OCI-LY7 (cell line): ENCODE data around the gene IGF1R. TPM values are rescaled to one million over a fixed set of nuclear protein-coding genes. Genes with fewer than 3 reads are reported as not detected.

Experiments
- BruUV-seq: library from RNA; stranded (reverse); fragments of 400-500 nt; replicated peaks from 2 replicates; lab custom pipeline; 2021; lab: Mats Ljungman, UMichigan
- CTCF ChIA-PET: fragments of 300-600 bp; sonication (Branson Sonifier 250); formaldehyde crosslinking; loops from one replicate; lab custom pipeline; 2022; ENCODE audit warnings: antibody characterized with exemption; ENCODE audit not compliant: unreplicated experiment; lab: Charles Lee
- POLR2A ChIA-PET: fragments of 300-600 bp; sonication (Branson Sonifier 250); formaldehyde crosslinking; loops from one replicate; lab custom pipeline; 2022; ENCODE audit warnings: antibody characterized with exemption; lab: Charles Lee
- DNase-seq: peaks from one replicate; pipeline ENCODE4 v3.0.0-alpha.2; 2015; ENCODE audit warnings: low spot score
- H2AFZ ChIP-seq: fragments of 200-600 bp; sonication (generic), shearing (Covaris generic); 2 replicates; pipeline ENCODE4 v1.6.1; 2014; ENCODE audit warnings: mild to moderate bottlenecking, antibody characterized with exemption, low read length, moderate library complexity
- H3K27ac ChIP-seq: fragments of 200-600 bp; sonication (generic); 2 replicates; pipeline ENCODE4 v1.5.1; 2014; ENCODE audit warnings: mixed run types, low read depth, mild to moderate bottlenecking, moderate library complexity, low read length, inconsistent platforms; ENCODE audit not compliant: poor library complexity, severe bottlenecking
- H3K36me3 ChIP-seq: fragments of 200-600 bp; sonication (generic); 2 replicates; pipeline ENCODE4 v1.6.1; 2014; ENCODE audit warnings: mild to moderate bottlenecking, antibody characterized with exemption, low read length, moderate library complexity, mixed read lengths; ENCODE audit not compliant: insufficient read depth
- H3K4me1 ChIP-seq: fragments of 200-600 bp; sonication (generic); 2 replicates; pipeline ENCODE4 v1.5.1; 2014; ENCODE audit warnings: mild to moderate bottlenecking, low read length; ENCODE audit not compliant: insufficient read depth, poor library complexity, severe bottlenecking
- H3K4me2 ChIP-seq: fragments of 200-600 bp; sonication (generic); 2 replicates; pipeline ENCODE4 v1.6.1; 2014; ENCODE audit warnings: mild to moderate bottlenecking, low read length
- H3K4me3 ChIP-seq: fragments of 200-600 bp; sonication (generic); 2 replicates; pipeline ENCODE4 v1.5.1; 2014; ENCODE audit warnings: mild to moderate bottlenecking, low read depth, low read length; ENCODE audit not compliant: poor library complexity, severe bottlenecking
- H3K79me2 ChIP-seq: fragments of 200-600 bp; sonication (generic); 2 replicates; pipeline ENCODE4 v1.6.1; 2016; ENCODE audit warnings: low read depth, mild to moderate bottlenecking, low read length, moderate library complexity, mixed read lengths; ENCODE audit not compliant: insufficient read depth
- H3K9me2 ChIP-seq: fragments of 200-600 bp; sonication (generic); 2 replicates; pipeline ENCODE4 v1.6.1; 2016; ENCODE audit warnings: mild to moderate bottlenecking, low read length, mixed read lengths; ENCODE audit not compliant: insufficient read depth
- H3K9me3 ChIP-seq: fragments of 200-600 bp; sonication (generic); 2 replicates; pipeline ENCODE4 v1.6.1; 2014; ENCODE audit warnings: mild to moderate bottlenecking, mixed run types, low read length, mixed read lengths
- H4K20me1 ChIP-seq: fragments of 200-600 bp; sonication (generic); 2 replicates; pipeline ENCODE4 v1.6.1; 2014; ENCODE audit warnings: mild to moderate bottlenecking, antibody characterized with exemption, low read length, moderate library complexity, mixed read lengths; ENCODE audit not compliant: insufficient read depth
- EZH2phosphoT487 ChIP-seq: fragments of 200-600 bp; sonication (generic); IDR thresholded peaks from 2 replicates; pipeline ENCODE4 v1.6.1; 2018; ENCODE audit warnings: low read depth, borderline replicate concordance, mild to moderate bottlenecking, mixed run types, antibody characterized with exemption, low read length, moderate library complexity, mixed read lengths
- intact Hi-C: fragments of 100-400 bp; cut with micrococcal nuclease; formaldehyde crosslinking; loops from one replicate; pipeline ENCODE4 v1.10.0; 2022; ENCODE audit not compliant: unreplicated experiment
- total RNA-seq, 2 experiments: library from RNA; depleted of rRNA in 1 of 2; stranded (reverse); fragments of >200 nt in 1 of 2; shearing (Covaris generic) in 1 of 2; gene quantifications; 2 replicates each; pipeline ENCODE4 v1.2.3, GENCODE V29; 2014 to 2022
- TF ChIP-seq, protein P1 (sequence below): fragments of 200-600 bp; sonication (generic); conservative IDR thresholded peaks from 2 replicates; pipeline ENCODE4 v1.5.1; 2014; ENCODE audit warnings: mild to moderate bottlenecking, antibody characterized with exemption, low read length, moderate library complexity, mixed read lengths

Gene IGF1R
- total RNA-seq, 2 experiments from 2014 or later, result 26.5 to 29.1 TPM

DNA sequence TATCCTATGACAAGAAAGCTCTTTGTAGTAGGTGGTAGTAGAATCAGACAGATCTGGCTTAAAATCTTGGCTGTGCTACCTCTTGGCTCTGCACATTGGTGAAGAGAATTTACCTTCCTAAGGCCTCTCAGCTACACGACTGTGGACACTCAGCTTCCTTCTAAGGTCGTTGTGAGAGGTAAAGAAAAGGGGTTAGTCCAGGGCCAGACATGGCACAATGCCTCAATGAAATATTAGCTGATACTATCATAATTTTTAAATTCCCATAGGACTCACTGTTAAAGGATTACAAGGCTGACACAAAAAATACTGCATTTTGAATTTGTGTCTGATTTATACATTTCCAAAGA lies 80.4 kb downstream of the IGF1R start:
- Histone ChIP-seq H3K4me2 (no peak overlapping the region), H3K27ac (no peak overlapping the region), H3K4me1 (no peaks in the 10 kb centered on the region), H3K79me2 (no peaks in the 10 kb centered on the region), H3K9me2 (no peaks in the 10 kb centered on the region), H3K36me3 (no peaks in the 10 kb centered on the region), H3K9me3 (no peaks in the 10 kb centered on the region), H2AFZ (no peak overlapping the region), H4K20me1 (peaks cover 14% of the 10 kb centered on the region; the same call in 1 of the 2 replicates), H3K4me3 (no peak overlapping the region)
- DNase-seq, result no peak
- no TSS peak for BruUV-seq
- intact Hi-C loops, result no loop called here
- TF ChIP-seq EZH2phosphoT487, result no peak
- TF ChIP-seq, protein P1, sequence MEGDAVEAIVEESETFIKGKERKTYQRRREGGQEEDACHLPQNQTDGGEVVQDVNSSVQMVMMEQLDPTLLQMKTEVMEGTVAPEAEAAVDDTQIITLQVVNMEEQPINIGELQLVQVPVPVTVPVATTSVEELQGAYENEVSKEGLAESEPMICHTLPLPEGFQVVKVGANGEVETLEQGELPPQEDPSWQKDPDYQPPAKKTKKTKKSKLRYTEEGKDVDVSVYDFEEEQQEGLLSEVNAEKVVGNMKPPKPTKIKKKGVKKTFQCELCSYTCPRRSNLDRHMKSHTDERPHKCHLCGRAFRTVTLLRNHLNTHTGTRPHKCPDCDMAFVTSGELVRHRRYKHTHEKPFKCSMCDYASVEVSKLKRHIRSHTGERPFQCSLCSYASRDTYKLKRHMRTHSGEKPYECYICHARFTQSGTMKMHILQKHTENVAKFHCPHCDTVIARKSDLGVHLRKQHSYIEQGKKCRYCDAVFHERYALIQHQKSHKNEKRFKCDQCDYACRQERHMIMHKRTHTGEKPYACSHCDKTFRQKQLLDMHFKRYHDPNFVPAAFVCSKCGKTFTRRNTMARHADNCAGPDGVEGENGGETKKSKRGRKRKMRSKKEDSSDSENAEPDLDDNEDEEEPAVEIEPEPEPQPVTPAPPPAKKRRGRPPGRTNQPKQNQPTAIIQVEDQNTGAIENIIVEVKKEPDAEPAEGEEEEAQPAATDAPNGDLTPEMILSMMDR, result no peak
- ChIA-PET POLR2A (no interaction called here), CTCF (interaction anchor here (1.1 kb wide), 1 partner anchor 9 kb away, joined by 3 read pairs; no protein-coding TSS in a partner anchor)

DNA sequence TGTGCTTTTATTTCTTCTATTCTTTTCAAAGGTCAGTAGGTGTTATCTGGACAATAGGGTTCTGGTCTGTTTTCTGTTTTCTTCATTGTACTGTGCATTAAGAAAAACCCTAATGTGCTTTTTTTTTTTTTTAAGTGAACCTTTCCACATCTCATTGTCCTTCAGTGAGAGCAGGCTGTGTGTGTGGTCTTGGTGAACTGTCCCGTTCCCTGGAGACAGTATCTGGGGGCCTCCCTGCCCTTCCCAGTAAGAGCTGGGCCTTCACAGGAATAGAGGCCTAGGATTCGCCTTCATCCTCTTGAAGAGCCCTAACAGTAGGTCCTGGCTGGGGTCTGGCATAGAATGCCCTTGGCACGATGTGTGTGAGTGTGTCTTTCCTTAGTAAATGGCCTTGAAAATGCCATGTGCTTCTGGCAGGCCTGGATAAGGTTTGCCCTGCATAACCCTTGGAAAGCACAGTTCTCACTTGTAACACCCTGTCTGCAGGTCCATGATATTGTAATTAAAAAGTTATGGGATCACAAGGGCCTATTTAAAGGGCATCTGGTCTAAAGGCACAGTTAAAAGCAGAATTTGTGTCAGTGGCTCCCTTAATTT lies 81.2 kb downstream of the IGF1R start:
- H4K20me1 ChIP-seq, result 0 out of 2 replicates have a peak, but pooled peaks cover 14% of the 10 kb centered on the region
- DNase-seq, result no peak
- no peaks in the 10 kb centered on the region for H3K9me2 ChIP-seq
- ChIA-PET CTCF (no interaction called here), POLR2A (no interaction called here)
- H3K27ac ChIP-seq, result no peak overlapping the region
- no TSS peak for BruUV-seq
- H3K4me1 ChIP-seq, result no peaks in the 10 kb centered on the region
- intact Hi-C loops, result no loop called here
- no peak overlapping the region for H3K4me3 ChIP-seq
- H3K4me2 ChIP-seq, result no peak overlapping the region
- H3K79me2 ChIP-seq, result no peaks in the 10 kb centered on the region
- no peaks in the 10 kb centered on the region for H3K36me3 ChIP-seq
- no peak overlapping the region for H2AFZ ChIP-seq
- no peaks in the 10 kb centered on the region for H3K9me3 ChIP-seq
- no peak for TF ChIP-seq EZH2phosphoT487
- TF ChIP-seq, protein P1, result no peak

DNA sequence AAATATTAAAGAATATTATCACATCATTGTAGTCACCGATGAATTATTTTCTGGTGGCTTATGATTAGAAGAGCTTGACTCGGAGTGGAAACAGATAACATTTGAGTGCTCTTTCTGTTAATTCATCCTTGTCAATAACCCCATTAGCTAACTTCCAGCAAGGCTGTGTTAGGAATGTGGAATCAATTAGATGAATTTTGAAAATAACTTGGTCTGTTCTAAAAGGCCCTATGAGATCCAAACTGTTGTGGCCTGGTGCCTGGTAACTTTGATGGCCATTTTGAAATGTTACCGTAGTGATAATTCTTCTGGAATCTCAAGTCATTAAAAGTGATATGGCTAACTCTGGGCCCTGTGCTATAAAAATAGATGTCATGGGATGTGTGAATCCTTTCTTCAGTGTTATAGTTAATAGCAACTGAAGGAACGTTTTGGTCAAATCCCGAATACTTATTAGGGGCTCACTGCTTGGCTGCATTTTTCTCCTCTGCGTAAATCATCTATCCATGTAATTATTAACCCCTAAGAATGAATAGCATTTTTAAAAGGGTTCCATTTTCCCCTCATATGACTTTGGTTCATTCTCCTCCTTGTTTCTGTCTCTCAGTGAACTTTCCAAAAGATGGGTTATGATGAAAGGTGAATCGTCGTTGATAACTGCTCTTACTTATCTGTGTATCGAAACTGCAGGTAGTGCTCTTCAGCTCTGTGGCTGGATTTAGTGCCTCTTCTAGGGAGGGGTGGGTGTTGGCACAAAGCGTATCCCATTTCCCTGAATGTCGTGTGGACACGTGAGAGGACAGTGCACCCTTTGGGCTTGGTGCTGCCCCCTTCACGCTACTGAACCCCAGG lies 82.7 kb downstream of the IGF1R start:
- Histone ChIP-seq H3K4me1 (no peaks in the 10 kb centered on the region), H4K20me1 (0 out of 2 replicates have a peak, but pooled peaks cover 14% of the 10 kb centered on the region), H3K27ac (no peak overlapping the region), H2AFZ (no peak overlapping the region), H3K4me3 (no peak overlapping the region), H3K79me2 (no peaks in the 10 kb centered on the region), H3K4me2 (no peak overlapping the region), H3K9me3 (no peaks in the 10 kb centered on the region), H3K36me3 (no peaks in the 10 kb centered on the region), H3K9me2 (no peaks in the 10 kb centered on the region)
- BruUV-seq, result no TSS peak
- TF ChIP-seq, protein P1, result no peak
- no peak for TF ChIP-seq EZH2phosphoT487
- intact Hi-C loops, result no loop called here
- CTCF ChIA-PET, result no interaction called here
- DNase-seq, result no peak
- POLR2A ChIA-PET, result no interaction called here
